Mononuclear cell (primary cell): ENCODE results near the gene ZMPSTE24. TPM values are rescaled to one million over a fixed set of nuclear protein-coding genes. Genes with fewer than 3 reads are reported as not detected.
A peak's percentile ranks its signal among the peaks of the same experiment; 100 is the strongest.
"Not testable (repeated sequence)": the region's sequence is repeated elsewhere in the genome, so short reads cannot be mapped to it uniquely, and the experiment has no call there.

ENCODE experiments used
- H3K27me3 ChIP-seq: 2 replicates; pipeline ENCODE4 v1.6.0; 2011; ENCODE audit warnings: low read length, control low read depth; ENCODE audit not compliant: insufficient read depth
- H3K4me1 ChIP-seq: 2 replicates; pipeline ENCODE4 v1.5.1; 2011; ENCODE audit warnings: mild to moderate bottlenecking, low read length, control low read depth; ENCODE audit not compliant: insufficient read depth
- H3K4me3 ChIP-seq: 2 replicates; pipeline ENCODE4 v1.5.1; 2011; ENCODE audit warnings: mild to moderate bottlenecking, low read length, moderate library complexity
- H3K9me3 ChIP-seq: 2 replicates; pipeline ENCODE4 v1.5.1; 2011; ENCODE audit warnings: low read depth, mild to moderate bottlenecking, control low read depth, low read length
- total RNA-seq: library from RNA; depleted of rRNA; stranded (reverse); fragments of >200 nt; gene quantifications from one replicate; pipeline ENCODE4 v1.2.3, GENCODE V29; 2012

ZMPSTE24 gene
- total RNA-seq: 17.2 TPM

DNA sequence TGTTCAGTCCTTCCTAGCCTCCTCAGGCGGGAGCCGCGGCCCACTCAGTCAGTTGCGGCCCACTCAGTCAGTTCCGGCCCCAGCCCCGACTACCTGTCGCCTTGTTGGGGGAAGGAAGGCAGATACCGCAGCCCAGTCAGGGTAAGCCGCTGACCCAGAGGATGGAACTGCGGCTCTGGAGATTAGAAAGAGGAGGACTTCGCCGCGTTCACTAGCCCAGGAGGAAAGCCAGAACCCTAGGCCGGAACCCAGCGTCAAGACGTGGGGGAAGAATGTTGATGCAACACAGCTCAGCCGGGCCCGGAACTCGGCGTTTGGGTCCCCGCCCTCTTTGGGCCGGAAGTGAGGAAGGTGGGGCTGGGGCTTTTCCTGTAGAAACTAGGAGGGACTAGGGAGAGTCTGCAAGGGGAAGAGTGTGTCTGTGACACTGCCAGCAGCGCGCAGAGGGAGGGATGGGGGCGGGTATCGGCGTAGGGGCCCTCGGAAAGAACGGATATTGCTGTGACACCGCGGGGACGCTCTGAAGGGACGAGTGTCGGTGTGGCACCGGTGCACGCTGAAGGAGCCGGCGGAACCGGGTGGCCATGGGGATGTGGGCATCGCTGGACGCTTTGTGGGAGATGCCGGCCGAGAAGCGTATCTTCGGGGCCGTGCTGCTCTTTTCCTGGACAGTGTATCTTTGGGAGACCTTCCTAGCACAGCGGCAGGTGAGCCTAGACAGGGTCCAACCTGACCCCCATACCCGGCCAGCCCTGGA is at the start of gene ZMPSTE24:
Gene ZMPSTE24 (plus strand): TSS at position 549 of the 757 bp plus-strand sequence. CDS start 36 bp downstream, at position 585.
- Histone ChIP-seq H3K9me3 (no peaks in the 10 kb centered on the region), H3K4me3 (peak within 1 kb of the TSS; percentile 85), H3K27me3 (no peaks in the 10 kb centered on the region), H3K4me1 (peaks cover 29% of the 10 kb centered on the region)

DNA sequence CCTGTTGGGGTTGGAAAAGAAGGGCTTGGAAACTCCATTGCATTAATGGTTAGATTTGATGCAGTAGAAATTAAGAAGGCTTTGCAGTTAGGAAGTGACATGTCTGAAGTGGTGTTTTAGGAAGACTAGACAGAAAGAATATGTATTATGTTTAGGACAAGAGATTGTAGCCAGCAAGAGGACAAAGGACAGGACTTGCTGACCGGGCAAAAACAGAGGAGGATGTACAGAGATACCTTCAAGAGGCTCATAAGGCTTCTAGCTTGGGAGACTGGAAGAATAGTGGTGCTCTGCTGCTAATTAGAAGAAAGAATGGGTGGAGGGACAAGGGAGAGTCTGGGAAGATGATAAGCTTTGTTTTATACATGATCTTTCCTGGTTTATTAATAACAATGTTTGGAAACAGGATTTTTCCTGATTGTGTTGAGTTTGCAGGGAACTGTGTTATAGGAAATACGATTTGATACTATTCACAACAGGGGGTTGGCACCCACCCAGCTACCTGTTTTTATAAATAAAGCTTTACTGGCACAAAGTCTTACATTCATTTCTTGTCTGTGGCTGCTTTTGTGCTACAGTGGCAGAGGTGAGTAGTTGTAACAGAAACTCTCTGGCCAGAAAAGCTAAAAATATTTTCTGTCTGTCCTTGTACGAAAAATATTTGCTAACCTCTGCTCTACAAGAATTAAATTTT is 47.4 kb upstream of the ZMPSTE24 start:
- H3K4me1 ChIP-seq: no peaks in the 10 kb centered on the region
- no peaks in the 10 kb centered on the region for H3K27me3 ChIP-seq
- H3K9me3 ChIP-seq: no peaks in the 10 kb centered on the region
- no peak overlapping the region for H3K4me3 ChIP-seq

- Histone ChIP-seq H3K4me1 (no peaks in the 10 kb centered on the region), H3K27me3 (no peaks in the 10 kb centered on the region), H3K9me3 (no peaks in the 10 kb centered on the region), H3K4me3 (no peak overlapping the region)
These were observed 39.7 kb upstream of the ZMPSTE24 start for GRCh38 chr1:40218333-40218732.

GRCh38 chr1:40221471-40221905 is 36.5 kb upstream of the ZMPSTE24 start:
- not testable (repeated sequence) for H3K9me3 ChIP-seq, H3K4me3 ChIP-seq, H3K4me1 ChIP-seq, H3K27me3 ChIP-seq

- Histone ChIP-seq H3K9me3 (no peaks in the 10 kb centered on the region), H3K27me3 (no peaks in the 10 kb centered on the region), H3K4me3 (no peak overlapping the region), H3K4me1 (no peaks in the 10 kb centered on the region)
These were observed 35.9 kb upstream of the ZMPSTE24 start for GRCh38 chr1:40221977-40222772.

DNA sequence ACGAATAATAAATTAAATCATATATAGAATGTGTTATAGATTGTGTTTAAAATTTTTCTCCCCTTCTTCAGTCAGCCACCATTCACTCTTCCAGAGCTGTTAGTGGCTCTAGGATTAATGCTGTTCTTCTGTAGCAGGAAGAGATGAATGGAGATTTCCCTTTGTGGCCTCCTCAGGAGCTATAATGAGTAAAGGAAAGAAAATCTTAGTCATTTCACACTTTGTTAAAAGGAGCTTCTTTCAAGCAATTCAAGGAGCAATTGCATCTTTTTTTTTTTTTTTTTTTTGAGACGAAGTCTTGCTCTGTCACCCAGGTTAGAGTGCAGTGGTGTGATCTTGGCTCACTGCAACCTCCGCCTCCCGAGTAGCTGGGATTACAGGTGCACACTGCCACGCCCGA is 34.0 kb upstream of the ZMPSTE24 start:
- Histone ChIP-seq H3K4me3 (no peak overlapping the region), H3K4me1 (no peaks in the 10 kb centered on the region), H3K27me3 (no peaks in the 10 kb centered on the region), H3K9me3 (no peaks in the 10 kb centered on the region)

- Histone ChIP-seq H3K4me3 (no peak overlapping the region), H3K4me1 (no peaks in the 10 kb centered on the region), H3K27me3 (no peaks in the 10 kb centered on the region), H3K9me3 (no peaks in the 10 kb centered on the region)
These were observed 31.8 kb upstream of the ZMPSTE24 start for GRCh38 chr1:40226192-40226591.

DNA sequence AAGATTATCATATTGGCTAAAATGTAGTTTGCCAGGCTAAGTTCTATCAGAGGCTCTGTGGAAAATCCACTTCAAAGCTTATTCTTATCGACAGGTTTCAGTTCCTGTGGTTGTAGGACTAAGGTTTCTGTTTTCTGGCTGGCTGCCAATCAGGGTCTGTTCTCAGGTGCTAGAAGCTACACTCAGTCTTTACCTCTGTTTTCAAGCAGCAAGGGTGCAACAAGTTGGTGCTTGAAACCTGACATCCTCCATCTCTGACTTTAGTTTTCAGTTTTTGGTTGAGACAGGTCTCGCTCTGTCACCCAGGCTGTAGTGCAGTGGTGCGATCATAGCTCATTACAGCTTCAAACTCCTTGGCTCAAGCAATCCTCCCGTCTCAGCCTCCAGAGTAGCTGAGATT is 25.6 kb upstream of the ZMPSTE24 start:
- no peaks in the 10 kb centered on the region for H3K9me3 ChIP-seq
- no peaks in the 10 kb centered on the region for H3K27me3 ChIP-seq
- H3K4me1 ChIP-seq: no peaks in the 10 kb centered on the region
- no peak overlapping the region for H3K4me3 ChIP-seq

GRCh38 chr1:40239626-40240025 is 18.4 kb upstream of the ZMPSTE24 start:
- no peaks in the 10 kb centered on the region for H3K27me3 ChIP-seq
- no peaks in the 10 kb centered on the region for H3K9me3 ChIP-seq
- peaks cover 28% of the 10 kb centered on the region for H3K4me1 ChIP-seq
- H3K4me3 ChIP-seq: no peak overlapping the region

DNA sequence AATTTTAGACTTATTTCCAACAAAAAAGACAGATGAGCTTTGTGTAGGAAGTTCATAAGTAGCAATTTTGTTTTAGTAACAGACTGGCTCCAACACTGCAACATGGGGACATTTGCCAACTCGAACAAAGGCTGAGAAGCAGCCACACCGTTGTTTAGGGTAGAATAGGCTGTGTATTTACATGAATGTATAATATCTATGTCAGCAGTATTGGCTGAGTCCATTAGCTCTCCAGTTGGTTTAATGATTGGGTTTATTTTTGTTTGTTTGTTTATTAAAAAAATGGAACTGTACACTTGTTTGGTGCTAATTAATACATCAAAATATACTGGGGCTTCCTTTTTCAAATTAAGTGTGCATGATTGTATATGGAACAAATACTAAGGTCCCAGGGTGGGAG is 17.6 kb upstream of the ZMPSTE24 start:
- Histone ChIP-seq H3K4me1 (peaks cover 28% of the 10 kb centered on the region), H3K27me3 (no peaks in the 10 kb centered on the region), H3K9me3 (no peaks in the 10 kb centered on the region), H3K4me3 (no peak overlapping the region)

DNA sequence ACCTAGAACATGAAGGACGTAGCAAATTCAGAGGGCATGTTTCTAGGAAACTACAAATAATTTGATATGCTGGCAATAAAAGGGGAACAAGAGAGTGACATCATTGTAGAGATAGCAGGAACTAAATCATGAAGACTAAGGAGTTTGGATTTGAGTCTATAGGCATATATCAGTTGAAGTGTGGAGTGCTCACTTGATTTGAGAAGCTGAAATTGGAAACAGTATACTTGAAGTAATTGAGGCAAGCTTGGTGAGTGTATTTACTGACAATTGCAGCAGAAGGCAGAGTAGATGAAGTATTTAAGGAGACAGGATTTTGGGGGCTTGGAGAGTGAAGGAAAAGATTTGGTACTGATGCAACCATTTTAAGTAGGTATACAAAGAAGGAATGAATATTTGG is 16.7 kb upstream of the ZMPSTE24 start:
- no peaks in the 10 kb centered on the region for H3K9me3 ChIP-seq
- peaks cover 28% of the 10 kb centered on the region for H3K4me1 ChIP-seq
- H3K4me3 ChIP-seq: no peak overlapping the region
- H3K27me3 ChIP-seq: no peaks in the 10 kb centered on the region

DNA sequence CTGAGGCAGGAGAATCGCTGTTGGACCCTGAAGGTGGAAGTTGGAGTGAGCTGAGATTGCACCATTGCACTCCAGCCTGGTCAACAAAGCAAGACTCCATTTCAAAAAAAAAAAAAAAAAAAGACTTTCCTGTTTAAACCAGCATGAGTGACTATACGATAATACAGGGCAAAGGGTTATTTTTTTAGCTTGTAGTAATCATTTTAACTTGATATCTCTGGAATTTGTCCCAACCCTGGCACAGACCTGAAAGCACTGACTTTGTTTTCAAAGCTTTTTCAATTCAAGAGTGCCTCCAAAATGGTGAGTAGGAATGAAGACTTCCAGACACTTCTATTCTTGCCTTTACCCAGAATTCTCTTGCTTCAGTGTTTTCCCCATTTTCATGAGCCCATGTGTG is 14.7 kb upstream of the ZMPSTE24 start:
- H3K9me3 ChIP-seq: no peaks in the 10 kb centered on the region

DNA sequence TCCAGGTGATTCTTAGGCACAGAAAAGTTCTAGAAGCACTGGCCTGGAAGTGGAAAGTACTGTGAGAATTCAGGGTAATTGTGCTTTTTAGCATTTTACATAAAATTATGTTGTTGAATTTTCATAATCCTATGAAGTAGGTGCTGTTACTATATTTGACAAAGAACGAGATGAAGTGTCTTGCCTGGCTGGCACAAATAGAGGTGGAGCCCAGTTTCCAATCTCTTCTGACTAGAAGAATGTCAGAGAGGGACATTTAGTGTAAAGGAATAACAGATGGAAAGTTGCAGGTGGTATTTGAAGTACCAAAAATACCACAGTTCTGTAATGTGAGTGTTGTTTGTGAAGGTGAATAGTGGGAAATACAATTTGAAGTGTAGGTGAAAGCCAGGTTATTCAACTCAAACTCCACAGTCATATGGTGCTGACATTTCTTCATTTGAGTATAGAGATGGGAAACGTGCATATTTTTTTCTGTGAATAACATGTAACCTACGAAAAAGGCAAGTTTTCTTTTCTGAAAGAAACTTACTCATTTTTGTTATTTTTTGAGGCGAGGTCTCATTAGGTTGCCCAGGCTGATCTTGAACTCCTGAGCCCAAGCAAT is 13.8 kb upstream of the ZMPSTE24 start:
- Histone ChIP-seq H3K9me3 (no peaks in the 10 kb centered on the region), H3K27me3 (no peaks in the 10 kb centered on the region), H3K4me1 (peaks cover 28% of the 10 kb centered on the region), H3K4me3 (no peak overlapping the region)

More for the DNA sequence above, 14.7 kb upstream of the ZMPSTE24 start:
- Histone ChIP-seq H3K4me3 (no peak overlapping the region), H3K27me3 (no peaks in the 10 kb centered on the region), H3K4me1 (peaks cover 28% of the 10 kb centered on the region)

DNA sequence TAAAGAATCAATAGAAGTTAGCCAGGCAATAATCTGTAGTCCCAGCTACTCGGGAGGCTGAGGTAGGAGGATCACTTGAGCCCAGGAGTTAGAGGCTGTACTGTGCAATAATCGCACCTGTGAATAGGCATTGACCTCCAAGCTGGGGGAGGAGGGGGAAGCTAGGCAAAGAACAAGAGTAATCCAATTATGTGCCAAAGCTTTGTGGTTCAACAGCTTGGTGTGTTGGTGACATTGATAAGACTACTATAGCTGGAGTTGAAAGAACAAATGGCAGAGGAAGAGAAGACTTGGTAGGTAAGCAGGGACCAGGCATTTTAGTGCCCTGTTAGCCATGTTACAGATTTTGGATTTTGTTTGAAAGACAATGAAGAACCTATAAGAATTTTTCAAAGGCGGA is 12.3 kb upstream of the ZMPSTE24 start:
- no peaks in the 10 kb centered on the region for H3K9me3 ChIP-seq
- no peaks in the 10 kb centered on the region for H3K27me3 ChIP-seq
- H3K4me1 ChIP-seq: peaks cover 28% of the 10 kb centered on the region
- no peak overlapping the region for H3K4me3 ChIP-seq

DNA sequence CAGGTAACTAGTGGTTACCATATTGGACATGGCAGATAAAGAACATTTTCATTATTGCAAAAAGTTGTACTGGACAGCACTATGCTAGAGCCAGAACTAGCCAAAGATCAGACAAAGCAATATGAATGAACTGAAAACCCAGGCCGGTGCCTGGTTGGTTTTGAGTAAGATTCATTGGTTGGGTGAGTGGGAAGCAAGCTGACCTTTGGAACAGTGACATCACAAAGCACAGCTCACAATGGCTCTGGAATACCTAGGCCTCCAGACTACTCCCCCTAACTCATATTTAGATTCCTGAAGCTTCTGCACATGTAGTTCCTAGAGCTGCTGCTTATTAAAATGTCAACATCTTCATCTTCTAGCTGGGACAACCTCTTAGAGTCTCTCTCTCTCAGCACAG is 10.4 kb upstream of the ZMPSTE24 start, which contains the start of gene TMCO2:
Gene TMCO2 (plus strand): TSS at position 283 of the 400 bp plus-strand sequence. CDS start 57 bp downstream, at position 340.
- H3K4me3 ChIP-seq: no peak within 1 kb of the TSS
- H3K9me3 ChIP-seq: no peaks in the 10 kb centered on the region
- H3K27me3 ChIP-seq: no peaks in the 10 kb centered on the region
- peaks cover 16% of the 10 kb centered on the region for H3K4me1 ChIP-seq
